Mesenchymal stem cell (in vitro differentiated cells and primary cell): Measurements from ENCODE around the gene CREB3L4.

Experiments
- DNase-seq: peaks from one replicate; pipeline ENCODE4 v3.0.0-alpha.2; 2013
- H2AFZ ChIP-seq: one replicate; pipeline ENCODE4 v1.6.1; 2013; ENCODE audit warnings: low read depth, mild to moderate bottlenecking, control low read depth, inconsistent platforms, low read length, moderate library complexity
- H2AK5ac ChIP-seq: 2 replicates; pipeline ENCODE4 v1.6.1; 2013; ENCODE audit warnings: low read length, moderate library complexity, mild to moderate bottlenecking, inconsistent platforms; ENCODE audit not compliant: severe bottlenecking
- H2BK120ac ChIP-seq: one replicate; pipeline ENCODE4 v1.6.1; 2013; ENCODE audit warnings: low read depth, mild to moderate bottlenecking, inconsistent platforms, low read length, moderate library complexity
- H2BK12ac ChIP-seq, 2 experiments: one replicate each; pipeline ENCODE4 v1.6.1; 2013; ENCODE audit warnings: inconsistent platforms in 2 of 2, low read length in 2 of 2, mild to moderate bottlenecking in 2 of 2, moderate library complexity in 2 of 2, control low read depth in 1 of 2
- H2BK15ac ChIP-seq: one replicate; pipeline ENCODE4 v1.6.1; 2013; ENCODE audit warnings: mild to moderate bottlenecking, low read depth, inconsistent platforms; ENCODE audit not compliant: poor library complexity, severe bottlenecking
- H2BK5ac ChIP-seq: 2 replicates; pipeline ENCODE4 v1.6.1; 2013; ENCODE audit warnings: low read depth, mild to moderate bottlenecking, low read length, control low read depth, inconsistent platforms; ENCODE audit not compliant: poor library complexity, severe bottlenecking
- H3K14ac ChIP-seq, 2 experiments: one replicate each; pipeline ENCODE4 v1.6.1; 2013; ENCODE audit warnings: inconsistent platforms in 2 of 2, low read length in 2 of 2, control low read depth in 1 of 2, mild to moderate bottlenecking in 1 of 2, moderate library complexity in 1 of 2
- H3K18ac ChIP-seq, 2 experiments: one replicate each; pipeline ENCODE4 v1.6.1; 2013; ENCODE audit warnings: inconsistent platforms in 2 of 2, low read length in 2 of 2, control low read depth in 1 of 2, low read depth in 1 of 2, mild to moderate bottlenecking in 1 of 2
- H3K23ac ChIP-seq, 2 experiments: one replicate each; pipeline ENCODE4 v1.6.1; 2013; ENCODE audit warnings: inconsistent platforms in 2 of 2, low read length in 2 of 2, mild to moderate bottlenecking in 2 of 2, moderate library complexity in 2 of 2, control low read depth in 1 of 2
- H3K27ac ChIP-seq: 2 replicates; pipeline ENCODE4 v1.5.1; 2013; ENCODE audit warnings: mild to moderate bottlenecking, moderate library complexity, low read length, control low read depth, inconsistent platforms; ENCODE audit not compliant: poor library complexity, severe bottlenecking
- H3K27me3 ChIP-seq, 2 experiments: 2 replicates each; pipeline versions ENCODE4 v1.6.1 to v1.7.0; 2013; ENCODE audit warnings: low read length in 2 of 2, mild to moderate bottlenecking in 2 of 2, moderate library complexity in 2 of 2, control low read depth in 1 of 2, inconsistent platforms in 1 of 2; ENCODE audit not compliant: control insufficient read depth in 1 of 2, insufficient read depth in 1 of 2
- H3K36me3 ChIP-seq, 2 experiments: 2 replicates each; pipeline versions ENCODE4 v1.6.1 to v1.7.0; 2013; ENCODE audit warnings: low read length in 2 of 2, control low read depth in 1 of 2, inconsistent platforms in 1 of 2, low read depth in 1 of 2, mild to moderate bottlenecking in 1 of 2; ENCODE audit not compliant: insufficient read depth in 2 of 2, control insufficient read depth in 1 of 2
- H3K4ac ChIP-seq, 2 experiments: one replicate each; pipeline ENCODE4 v1.6.1; 2013; ENCODE audit warnings: inconsistent platforms in 2 of 2, low read length in 2 of 2, mild to moderate bottlenecking in 2 of 2, moderate library complexity in 2 of 2, control low read depth in 1 of 2, low read depth in 1 of 2
- H3K4me1 ChIP-seq: 2 replicates; pipeline ENCODE4 v1.6.1; 2013; ENCODE audit warnings: low read depth, low read length, control low read depth; ENCODE audit not compliant: control insufficient read depth, insufficient read depth
- H3K4me2 ChIP-seq: 2 replicates; pipeline ENCODE4 v1.6.1; 2013; ENCODE audit warnings: low read length, mild to moderate bottlenecking, inconsistent platforms; ENCODE audit not compliant: poor library complexity, severe bottlenecking
- H3K4me3 ChIP-seq, 2 experiments: 2 replicates each; pipeline versions ENCODE4 v1.5.1 to v1.7.0; 2013; ENCODE audit warnings: low read length in 2 of 2, mild to moderate bottlenecking in 2 of 2, control low read depth in 1 of 2, low read depth in 1 of 2; ENCODE audit not compliant: insufficient read depth in 1 of 2
- H3K79me1 ChIP-seq: replicated peaks from 2 replicates; pipeline ENCODE4 v1.6.1; 2013; ENCODE audit warnings: mild to moderate bottlenecking, control low read depth, low read length, inconsistent platforms; ENCODE audit not compliant: poor library complexity, severe bottlenecking
- H3K9ac ChIP-seq: 2 replicates; pipeline ENCODE4 v1.7.0; 2013; ENCODE audit warnings: mild to moderate bottlenecking, low read length, moderate library complexity
- H3K9me3 ChIP-seq: 2 replicates; pipeline ENCODE4 v1.7.0; 2013; ENCODE audit warnings: mild to moderate bottlenecking, low read length; ENCODE audit not compliant: control insufficient read depth
- H4K8ac ChIP-seq: one replicate; pipeline ENCODE4 v1.6.1; 2013; ENCODE audit warnings: inconsistent platforms, mild to moderate bottlenecking, low read length, moderate library complexity
- H4K91ac ChIP-seq: one replicate; pipeline ENCODE4 v1.6.1; 2013; ENCODE audit warnings: mild to moderate bottlenecking, low read length, inconsistent platforms
- WGBS: methylation state at CpG from one replicate; pipeline ENCODE4 v1.1.7; 2013; ENCODE audit warnings: mixed read lengths; 5-methylcytosine and 5-hydroxymethylcytosine counted together

CREB3L4 gene

DNA sequence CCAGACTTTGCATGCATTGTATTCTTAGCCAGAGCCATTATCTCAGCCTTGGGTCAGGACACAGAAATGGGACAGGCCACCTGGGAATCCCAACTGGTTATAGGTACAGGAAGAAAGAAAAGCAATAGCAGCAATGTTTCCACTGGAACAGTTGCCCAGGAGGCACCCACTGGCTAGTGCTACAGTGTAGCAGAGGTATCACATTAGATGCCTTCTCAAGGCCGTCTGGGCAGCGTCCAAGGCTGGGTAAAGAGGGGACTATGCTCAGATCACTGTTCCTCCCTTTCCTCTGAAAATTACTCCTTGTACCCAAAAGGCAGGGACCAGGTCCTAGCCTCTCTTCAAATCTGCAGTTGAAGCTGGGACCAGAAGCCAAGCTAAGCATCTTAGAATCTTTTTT lies 2.6 kb downstream of the CREB3L4 start:
- no peak overlapping the region for H2BK12ac ChIP-seq
- no peak overlapping the region for H3K4me2 ChIP-seq
- DNase-seq, result no peak
- peaks cover 10% of the 10 kb centered on the region for H3K79me1 ChIP-seq
- no peak overlapping the region for H3K14ac ChIP-seq
- H3K18ac ChIP-seq, result no peak overlapping the region
- no peak overlapping the region for H2AK5ac ChIP-seq
- no peak overlapping the region for H4K91ac ChIP-seq
- no peaks in the 10 kb centered on the region for H3K27me3 ChIP-seq
- H3K27ac ChIP-seq, result no peak overlapping the region
- no peak overlapping the region for H2AFZ ChIP-seq
- no peak overlapping the region for H2BK120ac ChIP-seq
- H3K4ac ChIP-seq, result no peak overlapping the region
- no peak overlapping the region for H2BK15ac ChIP-seq
- no peaks in the 10 kb centered on the region for H3K9me3 ChIP-seq
- H3K36me3 ChIP-seq, result peaks cover 19 to 26% of the 10 kb centered on the region in 2 experiments
- no peak overlapping the region for H3K9ac ChIP-seq
- no peak overlapping the region for H2BK5ac ChIP-seq
- no peak overlapping the region for H4K8ac ChIP-seq
- 93% methylated on average over 2 of the region's 2 CpGs for WGBS
- H3K23ac ChIP-seq, result no peak overlapping the region
- peaks cover 10% of the 10 kb centered on the region for H3K4me1 ChIP-seq
- no peak overlapping the region for H3K4me3 ChIP-seq

GRCh38 chr1:153973071-153973470 lies 5.4 kb downstream of the CREB3L4 start:
- Histone ChIP-seq H3K9me3 (no peaks in the 10 kb centered on the region), H3K27ac (no peak overlapping the region), H4K8ac (no peak overlapping the region), H3K79me1 (peaks cover 13% of the 10 kb centered on the region), H3K4me2 (no peak overlapping the region), H3K27me3 (no peaks in the 10 kb centered on the region), H3K23ac (no peak overlapping the region), H3K14ac (no peak overlapping the region), H3K18ac (no peak overlapping the region), H3K4ac (no peak overlapping the region), H4K91ac (no peak overlapping the region), H3K9ac (no peak overlapping the region), H3K36me3 (peaks cover 25 to 34% of the 10 kb centered on the region in 2 experiments), H2AFZ (no peak overlapping the region), H2BK120ac (no peak overlapping the region), H2AK5ac (no peak overlapping the region), H2BK15ac (no peak overlapping the region), H2BK5ac (no peak overlapping the region), H2BK12ac (no peak overlapping the region), H3K4me1 (peaks cover 13% of the 10 kb centered on the region), H3K4me3 (no peak overlapping the region)
- 93% methylated on average over 3 of the region's 3 CpGs for WGBS
- no peak for DNase-seq

GRCh38 chr1:153973525-153973924 lies 5.8 kb downstream of the CREB3L4 start:
- DNase-seq, result no peak
- Histone ChIP-seq H4K91ac (no peak overlapping the region), H2BK15ac (no peak overlapping the region), H3K18ac (no peak overlapping the region), H3K9ac (no peak overlapping the region), H3K4ac (no peak overlapping the region), H2BK120ac (no peak overlapping the region), H3K79me1 (peaks cover 8% of the 10 kb centered on the region), H2BK12ac (no peak overlapping the region), H2AFZ (no peak overlapping the region), H3K9me3 (no peaks in the 10 kb centered on the region), H3K4me3 (no peak overlapping the region), H3K27ac (no peak overlapping the region), H3K36me3 (peaks cover 25 to 38% of the 10 kb centered on the region in 2 experiments), H3K23ac (no peak overlapping the region), H3K4me2 (no peak overlapping the region), H4K8ac (no peak overlapping the region), H2AK5ac (no peak overlapping the region), H3K14ac (no peak overlapping the region), H3K4me1 (peaks cover 8% of the 10 kb centered on the region), H3K27me3 (no peaks in the 10 kb centered on the region), H2BK5ac (no peak overlapping the region)
- WGBS, result 93% methylated on average over 6 of the region's 7 CpGs

GRCh38 chr1:153976819-153977249 lies 9.1 kb downstream of the CREB3L4 start:
- H3K9me3 ChIP-seq, result no peaks in the 10 kb centered on the region
- peak overlapping the region; percentile 91 for H3K4me2 ChIP-seq
- H3K4me1 ChIP-seq, result peaks cover 5% of the 10 kb centered on the region
- H3K18ac ChIP-seq, result peak overlapping the region; percentile 1 to 90
- H3K27me3 ChIP-seq, result no peaks in the 10 kb centered on the region
- peak overlapping the region; percentile 0 for H4K8ac ChIP-seq
- no peak overlapping the region for H3K27ac ChIP-seq
- H3K79me1 ChIP-seq, result peaks cover 7% of the 10 kb centered on the region
- no peak overlapping the region for H2BK120ac ChIP-seq
- peak overlapping the region in 1 of 2 experiments; percentile 6 for H2BK12ac ChIP-seq
- 2% methylated on average over 13 of the region's 16 CpGs for WGBS
- no peak overlapping the region for H2AFZ ChIP-seq
- peaks cover 39 to 67% of the 10 kb centered on the region in 2 experiments for H3K36me3 ChIP-seq
- H3K14ac ChIP-seq, result peak overlapping the region in 1 of 2 experiments; percentile 50
- H3K9ac ChIP-seq, result peak overlapping the region; percentile 96
- H2BK5ac ChIP-seq, result no peak overlapping the region
- peak overlapping the region in 1 of 2 experiments; percentile 81 for H3K23ac ChIP-seq
- DNase-seq, result no peak
- H2BK15ac ChIP-seq, result no peak overlapping the region
- no peak overlapping the region for H2AK5ac ChIP-seq
- H3K4ac ChIP-seq, result peak overlapping the region; percentile 3 to 42
- peak overlapping the region; percentile 61 to 94 for H3K4me3 ChIP-seq
- no peak overlapping the region for H4K91ac ChIP-seq
